ENCODE results near the gene ELMOD3.
"Not testable (repeated sequence)": the region's sequence is repeated elsewhere in the genome, so short reads cannot be mapped to it uniquely, and the experiment has no call there.

The ELMOD3 gene

DNA sequence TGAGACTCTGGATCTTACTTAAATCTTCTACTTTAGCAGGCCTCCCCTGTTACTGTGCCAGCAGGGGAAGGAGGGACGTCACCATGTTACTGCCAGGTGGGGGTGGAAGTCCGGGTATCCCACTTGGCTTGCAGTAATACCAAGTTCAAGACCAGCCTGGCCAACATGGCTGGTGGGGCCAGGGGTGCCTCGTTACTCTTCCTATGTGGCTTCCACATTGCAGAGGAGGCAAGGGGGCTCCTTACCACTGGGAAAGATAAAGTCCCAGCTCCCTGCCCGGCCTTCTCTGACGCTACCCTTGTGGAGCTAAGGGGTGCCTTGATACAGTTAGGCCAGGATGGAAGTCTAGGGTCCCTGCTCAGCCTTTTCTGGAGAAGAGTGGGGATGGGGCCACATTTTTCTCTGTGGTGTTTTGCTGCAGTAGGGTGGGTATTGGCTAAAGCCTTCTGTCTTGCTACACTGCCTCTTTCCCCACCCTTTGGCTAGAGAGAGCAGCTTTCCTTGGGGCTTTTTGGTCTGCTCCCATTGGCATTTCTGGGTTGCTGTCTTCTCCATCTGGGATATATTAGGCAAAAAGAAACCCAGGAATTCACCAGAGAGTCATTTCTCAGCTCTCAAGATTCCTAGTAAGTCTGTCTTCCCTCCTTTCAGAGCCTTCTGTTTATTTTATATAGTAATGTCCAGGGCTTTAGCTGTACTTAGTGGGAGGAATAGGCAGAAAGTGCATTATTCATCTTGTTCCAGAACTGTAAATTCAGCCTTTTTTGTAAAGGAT, 21.9 kb downstream of the ELMOD3 start:
- no peak for DNase-seq (ENCODE audit: low spot score)

DNA sequence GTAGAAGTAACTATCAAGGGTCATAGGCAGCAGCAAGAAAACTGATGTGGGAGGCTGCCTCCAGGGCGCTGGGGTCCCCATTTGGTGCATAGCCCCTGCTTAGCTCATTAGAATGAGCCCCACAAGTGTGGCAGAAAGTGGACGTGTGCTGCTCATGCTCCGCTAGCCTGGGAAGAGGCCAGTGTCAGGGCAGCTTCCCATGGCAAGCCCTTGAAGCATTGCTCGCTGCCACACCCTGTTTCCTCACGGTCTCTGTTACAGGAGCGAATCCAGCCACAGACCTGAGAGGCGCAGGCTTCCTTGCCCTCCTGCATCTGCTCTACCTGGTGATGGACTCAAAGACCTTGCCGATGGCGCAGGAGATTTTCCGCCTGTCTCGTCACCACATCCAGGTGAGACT, 22.5 kb downstream of the ELMOD3 start:
- no peak for DNase-seq (ENCODE audit: low spot score)

DNA sequence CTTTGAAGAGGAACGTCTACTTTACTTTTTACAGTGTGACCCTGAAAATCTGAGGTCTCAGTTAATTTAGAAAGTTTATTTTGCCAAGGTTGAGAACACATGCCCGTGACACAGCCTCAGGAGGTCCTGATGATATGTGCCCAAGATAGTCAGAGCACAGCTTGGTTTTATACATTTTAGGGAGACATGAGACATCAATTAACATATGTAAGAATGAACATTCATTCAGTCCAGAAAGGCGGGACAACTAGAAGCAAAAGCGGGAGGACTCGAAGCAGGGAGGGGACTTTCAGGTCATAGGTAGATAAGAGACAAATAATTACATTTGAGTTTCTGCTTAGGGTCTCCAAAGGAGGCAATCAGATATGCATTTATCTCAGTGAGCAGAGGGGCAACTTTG, 23.7 kb downstream of the ELMOD3 start:
- DNase-seq (ENCODE audit: low spot score) = no peak

DNA sequence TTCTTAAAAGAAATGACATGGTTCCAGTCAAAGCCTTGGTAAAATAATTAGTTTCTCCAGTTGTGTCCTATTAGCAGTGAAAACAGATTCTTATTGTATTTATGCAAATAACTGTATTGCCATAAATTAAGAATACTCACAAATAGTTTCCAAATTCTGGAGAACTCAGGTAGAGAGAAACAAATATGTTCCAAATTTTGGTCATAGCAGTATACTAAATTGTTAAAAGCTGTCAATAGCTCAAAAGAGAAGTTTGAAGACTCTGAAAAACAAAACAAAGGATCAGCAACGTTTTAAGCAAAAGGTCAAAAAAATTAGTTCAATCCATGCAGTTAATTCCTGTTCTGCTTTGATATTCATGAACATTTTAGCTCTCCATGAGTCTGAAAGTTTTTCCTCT, 25.5 kb downstream of the ELMOD3 start:
- no peak for DNase-seq (ENCODE audit: low spot score)

DNA sequence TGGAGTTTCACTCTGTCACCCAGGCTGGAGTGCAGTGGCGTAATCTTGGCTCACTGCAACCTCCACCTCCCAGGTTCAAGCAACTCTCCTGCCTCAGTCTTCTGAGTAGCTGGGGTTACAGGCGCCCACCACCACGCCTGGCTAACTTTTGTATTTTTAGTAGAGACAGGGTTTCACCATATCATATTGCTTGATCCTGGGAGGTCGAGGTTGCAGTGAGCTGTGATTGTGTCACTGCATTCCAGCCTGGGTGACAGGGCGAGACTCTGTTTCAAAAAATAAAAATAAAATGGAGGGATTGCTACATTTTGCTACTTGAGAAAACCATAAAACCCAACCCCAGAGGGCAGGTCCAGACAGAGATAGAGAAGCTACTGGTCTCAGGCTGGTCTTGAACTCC, 28.6 kb downstream of the ELMOD3 start:
- DNase-seq (ENCODE audit: low spot score) = not testable (repeated sequence)

DNA sequence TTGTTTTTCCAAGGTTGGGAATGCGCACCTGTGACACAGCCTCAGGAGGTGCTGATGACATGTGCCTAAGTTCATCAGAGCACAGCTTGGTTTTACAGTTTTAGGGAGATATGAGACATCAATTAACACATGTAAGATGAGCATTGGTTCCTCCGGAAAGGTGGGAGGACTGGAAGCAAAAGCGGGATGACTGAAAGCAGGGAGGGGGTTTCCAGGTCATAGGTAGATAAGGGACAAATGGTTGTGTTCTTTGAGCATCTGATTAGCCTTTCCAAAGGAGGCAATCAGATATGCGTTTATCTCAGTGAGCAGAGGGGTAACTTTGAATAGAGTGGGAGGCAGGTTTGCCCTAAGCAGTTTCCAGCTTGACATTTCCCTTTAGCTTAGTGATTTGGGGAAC, 29.3 kb downstream of the ELMOD3 start:
- no peak for DNase-seq (ENCODE audit: low spot score)

DNA sequence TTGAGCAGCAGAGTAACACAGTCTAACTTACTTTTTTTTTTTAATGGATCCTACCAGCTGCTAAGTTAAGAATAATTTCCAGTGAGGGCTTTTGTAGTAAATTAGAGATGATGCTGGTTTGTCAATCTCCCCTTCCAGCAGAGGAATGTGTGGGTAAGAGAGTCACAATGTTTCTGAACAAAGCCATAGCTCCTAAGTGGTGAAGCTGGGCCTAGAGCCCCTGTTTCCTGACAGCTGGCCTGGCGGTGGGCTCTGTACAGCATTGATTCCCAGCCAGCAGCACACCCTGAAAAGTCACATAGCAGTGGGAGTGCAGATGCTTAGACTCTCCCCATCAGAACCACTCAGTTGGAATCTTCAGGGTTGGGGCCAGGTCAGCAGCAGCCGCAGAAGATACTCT, 31.2 kb downstream of the ELMOD3 start:
- DNase-seq (ENCODE audit: low spot score) = no peak

DNA sequence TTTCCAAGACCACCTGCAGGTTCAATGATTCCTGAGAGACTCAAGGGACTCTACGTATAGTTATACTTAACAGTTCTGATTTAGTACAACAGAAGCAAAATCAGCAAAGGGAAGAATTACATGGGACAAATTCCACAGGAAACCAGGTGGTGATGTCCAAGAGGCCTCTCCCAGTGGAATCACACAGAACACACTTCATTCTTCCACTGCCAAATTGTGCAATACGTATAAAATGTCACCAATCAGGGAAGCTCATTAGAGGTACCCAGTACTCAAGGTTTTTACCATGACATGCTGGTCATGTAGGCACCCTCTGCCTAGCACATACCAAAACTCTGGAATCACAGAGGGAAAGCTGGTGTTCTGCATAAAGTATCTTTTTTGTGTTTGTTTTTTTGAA, 33.2 kb downstream of the ELMOD3 start:
- DNase-seq (ENCODE audit: low spot score) = no peak

DNA sequence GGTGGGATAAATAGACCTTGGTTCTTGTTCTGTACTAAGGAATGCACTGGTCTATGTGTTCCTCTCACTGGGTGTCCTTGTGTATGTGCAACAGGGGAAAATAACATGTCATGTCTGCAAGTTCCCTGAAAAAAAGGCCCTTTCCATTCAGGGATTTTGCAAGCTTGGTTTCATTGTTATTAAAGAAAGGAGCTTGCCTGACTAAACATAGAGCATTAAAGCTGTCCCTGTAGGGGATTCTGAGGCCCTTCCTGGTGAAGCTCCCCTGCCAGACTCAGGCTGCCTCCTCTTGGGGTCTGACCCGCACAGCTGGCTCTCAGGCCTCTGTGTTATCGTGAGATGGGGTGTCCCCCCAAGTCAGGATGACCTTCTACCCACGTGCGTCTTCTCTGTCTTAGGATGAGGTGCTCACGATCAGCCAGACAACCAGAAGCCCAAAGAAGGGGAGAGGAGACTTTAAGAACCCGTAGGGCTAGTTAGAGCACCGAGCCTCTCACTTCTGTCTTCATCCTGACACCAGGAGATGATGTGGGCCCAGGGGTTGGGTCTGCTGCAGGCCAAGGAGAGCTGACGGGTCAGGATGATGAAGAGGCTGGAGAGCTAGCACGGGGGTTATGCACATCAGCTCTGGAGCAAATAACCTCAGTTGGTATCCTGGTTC, 34.4 kb downstream of the ELMOD3 start:
- DNase-seq (ENCODE audit: low spot score) = no peak

DNA sequence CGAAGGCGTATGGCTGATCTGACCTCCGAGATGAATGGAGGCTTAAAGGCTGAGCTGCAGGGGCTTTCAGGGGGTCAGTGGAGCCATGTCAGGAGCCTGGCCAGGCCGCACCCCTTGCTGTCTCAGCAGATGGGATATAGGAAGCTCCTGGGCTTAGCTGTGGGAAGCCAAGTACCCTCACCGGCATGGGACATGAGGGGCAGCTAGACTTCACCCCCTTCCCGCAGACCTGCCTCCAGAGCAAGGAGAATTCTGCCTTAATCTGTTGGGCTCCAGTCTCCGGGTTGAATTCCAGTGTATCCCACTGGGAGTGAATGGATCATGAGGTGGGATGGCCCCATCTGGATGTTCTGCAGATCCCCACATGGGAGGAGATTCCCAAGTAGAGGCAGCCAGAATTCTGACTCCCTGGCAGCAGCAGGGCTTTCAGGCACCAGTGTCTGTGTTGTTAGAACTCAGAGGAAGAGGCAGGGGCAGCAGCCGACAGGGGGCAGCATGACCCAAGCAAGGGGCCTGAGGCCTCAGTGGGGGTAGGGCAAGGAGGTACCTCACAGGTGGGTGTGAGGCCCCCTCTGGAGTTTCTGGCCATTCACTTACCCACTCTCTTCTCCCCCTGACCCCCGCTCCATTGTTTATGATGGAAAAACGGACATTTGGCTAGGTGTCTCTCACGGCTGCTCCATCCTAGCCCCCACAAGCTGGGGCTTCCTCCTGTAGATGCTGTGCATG, 36.5 kb downstream of the ELMOD3 start:
- peak; percentile 24 for DNase-seq (ENCODE audit: low spot score)

DNA sequence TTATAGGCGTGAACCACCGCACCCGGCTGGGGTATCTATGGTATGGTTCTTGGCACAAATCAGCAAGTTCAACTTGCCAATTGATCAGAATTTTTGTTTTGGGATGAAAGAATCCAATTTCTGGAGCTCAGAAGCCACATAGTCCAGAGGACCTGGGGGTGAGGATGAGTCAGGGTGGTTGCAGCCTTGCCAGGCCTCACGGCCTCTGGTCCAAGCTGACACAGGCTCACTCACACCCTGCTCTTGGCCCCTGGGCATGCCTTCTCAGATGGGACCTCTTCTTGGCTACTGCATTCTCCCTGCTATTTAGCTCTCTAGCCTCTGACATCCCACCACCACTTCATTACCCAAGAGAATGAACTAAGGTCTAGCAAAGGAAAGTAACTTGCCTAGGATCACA, 39.3 kb downstream of the ELMOD3 start:
- DNase-seq (ENCODE audit: low spot score) = no peak

DNA sequence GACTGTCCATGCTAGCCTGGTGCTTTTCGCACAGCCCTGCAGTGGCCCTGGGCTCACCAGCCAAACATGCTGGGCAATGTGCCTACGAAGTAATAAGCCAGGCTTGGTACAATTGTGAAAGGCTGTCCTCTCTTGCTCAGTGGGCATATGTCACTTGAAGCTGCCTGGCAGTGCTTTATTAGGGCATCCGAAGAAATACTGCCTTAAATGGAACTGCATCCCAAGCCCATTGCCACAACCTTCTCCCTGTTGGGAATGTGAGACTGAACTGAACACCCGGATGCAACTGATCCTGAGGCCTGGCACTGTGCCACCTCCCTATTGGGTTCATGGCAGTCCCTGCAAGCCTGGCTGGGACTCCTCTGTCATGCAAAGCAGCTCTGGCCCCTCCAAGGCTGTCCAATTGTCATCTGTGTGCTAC, 39.7 kb downstream of the ELMOD3 start:
- DNase-seq (ENCODE audit: low spot score) = no peak

DNA sequence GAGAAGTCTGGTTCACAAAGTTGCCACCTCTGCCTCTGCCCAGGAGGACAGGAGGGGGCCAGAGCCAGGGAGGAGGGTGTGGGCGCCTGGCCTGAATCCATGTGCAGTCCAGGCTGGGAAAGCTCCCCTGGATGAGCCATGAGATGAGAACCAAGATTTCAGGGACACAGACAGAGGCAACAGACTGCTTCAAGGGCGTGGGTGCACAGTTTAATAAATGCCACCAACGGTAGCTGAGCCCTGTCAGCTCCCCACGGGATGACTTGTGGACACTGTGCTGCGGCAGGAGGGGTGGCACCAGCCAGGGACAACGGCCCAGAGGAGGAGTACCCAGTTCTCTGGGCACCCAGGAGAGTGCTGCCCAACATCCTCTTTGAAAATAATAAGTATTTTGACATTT, 40.4 kb downstream of the ELMOD3 start:
- DNase-seq (ENCODE audit: low spot score) = no peak

DNA sequence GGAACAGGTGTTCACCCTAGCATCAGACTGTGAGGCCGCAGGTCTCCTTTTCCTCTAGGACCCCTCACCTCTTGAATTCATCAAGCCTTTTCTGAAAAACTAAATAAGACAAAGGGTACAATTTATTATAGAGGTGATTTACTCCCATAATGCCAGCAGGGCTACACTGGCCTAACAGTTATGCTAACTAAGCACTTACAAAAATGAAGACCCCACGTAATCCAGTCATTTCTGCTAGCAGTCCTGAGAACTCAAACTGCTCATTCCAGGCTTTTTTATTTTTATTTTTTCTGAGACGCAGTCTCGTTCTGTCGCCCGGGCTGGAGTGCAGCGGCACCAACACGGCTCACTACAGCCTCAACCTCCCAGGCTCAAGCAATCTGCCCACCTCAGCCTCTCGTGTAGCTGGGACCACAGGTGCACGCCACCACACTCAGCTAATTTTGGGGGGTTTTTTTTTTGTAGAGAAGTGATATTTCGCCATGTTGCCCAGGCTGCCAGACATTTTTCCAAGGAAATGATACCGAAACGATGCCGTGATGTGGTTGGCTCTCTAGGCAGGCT, 41.4 kb downstream of the ELMOD3 start:
- DNase-seq (ENCODE audit: low spot score) = no peak

DNA sequence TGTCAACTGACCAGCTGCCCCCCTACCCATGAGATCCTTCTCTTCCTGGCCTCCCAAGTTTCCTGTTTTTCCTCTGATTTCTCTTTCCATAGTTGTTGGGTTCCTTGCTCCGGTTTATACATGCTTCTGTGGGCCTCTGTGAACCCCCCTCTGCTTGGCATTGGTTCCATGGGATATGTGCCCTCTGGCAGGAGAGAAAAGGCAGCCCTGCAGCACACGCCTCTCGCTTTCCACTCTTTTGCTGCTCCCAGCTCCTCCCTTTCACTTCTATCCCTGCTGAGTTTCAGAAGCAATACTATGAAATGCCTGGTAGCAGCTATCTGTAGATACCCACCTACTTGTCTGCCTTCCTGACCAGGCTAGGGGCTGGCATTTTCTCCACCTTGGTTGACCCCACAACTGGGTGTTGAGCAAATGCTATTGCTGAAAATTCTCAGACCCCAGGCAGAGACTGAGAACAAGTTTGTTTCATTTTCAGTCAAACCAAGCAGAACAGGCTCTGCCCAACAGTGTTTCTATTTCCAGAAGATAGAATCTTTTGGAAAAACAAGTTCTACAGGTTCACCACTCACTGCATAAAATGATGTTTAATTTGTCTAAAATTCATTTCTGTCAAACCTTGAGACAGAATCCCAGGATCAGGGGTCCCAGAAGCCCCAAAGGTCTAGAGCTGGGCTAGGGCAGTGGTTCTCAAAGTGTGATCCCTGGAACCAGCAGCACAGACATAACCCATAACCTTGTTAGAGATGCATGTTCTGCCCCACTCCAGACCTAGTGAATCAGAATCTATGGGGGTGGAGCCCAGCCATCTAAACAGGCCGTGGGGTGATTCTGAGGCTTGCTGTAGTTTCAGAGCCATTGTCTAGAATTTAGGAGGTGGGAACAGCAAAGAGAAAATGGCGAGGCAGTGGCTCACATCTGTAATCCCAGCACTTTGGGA, 42.2 kb downstream of the ELMOD3 start:
- no peak for DNase-seq (ENCODE audit: low spot score)

DNA sequence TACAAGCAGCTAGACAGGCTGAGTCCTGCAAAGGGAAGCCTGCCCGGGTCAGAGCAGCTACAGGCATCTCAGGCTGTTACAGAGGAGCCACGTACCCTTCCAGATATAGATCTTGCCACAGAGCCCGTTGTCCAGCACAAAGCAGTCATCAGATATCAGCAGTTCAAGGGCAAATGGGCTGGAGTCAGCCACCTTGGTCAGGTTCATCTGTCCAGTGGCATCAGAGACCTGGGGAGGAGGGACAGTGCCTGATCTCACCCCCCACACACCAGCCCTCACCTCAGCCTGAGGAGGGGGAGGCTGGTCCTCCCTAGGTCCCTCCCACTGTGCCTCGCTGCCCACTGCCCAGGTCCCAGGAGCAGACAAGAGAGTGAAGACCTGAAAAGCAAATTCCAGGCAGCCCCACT, 43.4 kb downstream of the ELMOD3 start:
- DNase-seq (ENCODE audit: low spot score) = no peak

DNA sequence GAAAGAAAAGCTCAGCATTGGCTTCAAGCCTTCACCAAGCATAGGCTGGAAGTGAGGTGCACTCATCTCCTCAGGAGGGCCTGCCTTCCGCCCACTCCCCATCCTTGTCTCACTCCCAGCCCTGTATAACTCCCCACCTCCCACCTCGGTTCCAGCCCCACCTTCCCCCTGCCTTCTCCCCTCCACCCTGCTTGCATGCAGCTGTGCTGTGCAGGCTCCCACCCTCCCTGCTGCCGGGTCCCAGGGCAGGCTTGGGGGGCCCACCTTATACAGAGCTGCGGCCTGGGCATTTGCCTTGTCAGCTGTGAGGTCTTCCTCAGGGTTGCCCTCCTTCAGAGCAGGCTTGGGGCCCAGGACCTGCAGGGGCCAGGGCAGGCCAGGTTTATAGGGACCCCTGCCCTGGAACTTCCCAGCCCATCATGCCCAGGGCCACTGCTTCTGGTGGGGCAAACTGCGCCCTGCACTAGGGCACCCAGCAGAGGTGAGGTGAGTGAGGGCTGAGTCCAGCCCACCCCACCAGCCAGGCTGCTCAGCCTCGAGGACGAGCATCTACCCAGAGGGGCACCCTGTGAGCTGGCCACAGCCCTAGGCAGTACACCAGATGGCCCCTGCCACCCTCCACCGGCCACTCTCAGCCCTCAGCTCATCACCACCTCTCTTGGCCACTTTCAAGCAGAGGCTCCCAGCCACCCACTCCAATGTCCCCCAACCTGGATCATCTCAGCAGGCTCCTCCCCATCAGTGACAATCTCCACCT, 44.0 kb downstream of the ELMOD3 start:
- no peak for DNase-seq (ENCODE audit: low spot score)

DNA sequence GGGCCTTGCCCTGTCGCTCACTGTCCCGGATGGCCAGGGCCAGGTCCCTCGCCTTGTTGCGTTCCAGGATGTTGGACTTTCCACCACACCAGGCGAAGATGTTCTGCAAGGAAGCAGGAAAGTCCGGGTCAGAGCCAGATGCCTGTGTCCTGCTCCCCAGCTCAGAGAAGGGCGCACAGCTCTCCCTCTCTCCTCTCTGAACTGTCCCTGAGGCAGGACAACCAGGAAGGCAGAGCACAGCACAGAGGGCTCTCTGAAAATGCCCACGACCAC, 44.5 kb downstream of the ELMOD3 start:
- DNase-seq (ENCODE audit: low spot score) = no peak

DNA sequence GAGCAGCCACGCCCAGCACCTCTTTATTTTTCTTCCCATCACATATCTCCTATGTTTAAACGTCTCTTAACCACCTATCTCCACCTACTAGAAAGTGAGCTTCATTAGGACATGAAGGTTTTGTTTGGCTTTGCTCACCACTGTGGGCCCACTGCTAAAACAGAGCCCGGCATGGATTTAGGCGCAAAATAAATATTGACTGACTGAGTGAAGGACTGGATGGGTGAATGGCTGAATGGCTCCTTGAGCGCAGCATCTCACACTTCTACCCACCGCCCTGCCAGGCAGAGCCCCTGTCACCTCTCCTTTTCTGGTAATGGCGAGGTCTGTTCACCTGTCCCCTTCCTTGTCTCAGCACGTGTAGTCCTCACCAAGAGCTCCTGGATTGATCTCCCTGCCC, 45.5 kb downstream of the ELMOD3 start:
- DNase-seq (ENCODE audit: low spot score) = no peak

DNA sequence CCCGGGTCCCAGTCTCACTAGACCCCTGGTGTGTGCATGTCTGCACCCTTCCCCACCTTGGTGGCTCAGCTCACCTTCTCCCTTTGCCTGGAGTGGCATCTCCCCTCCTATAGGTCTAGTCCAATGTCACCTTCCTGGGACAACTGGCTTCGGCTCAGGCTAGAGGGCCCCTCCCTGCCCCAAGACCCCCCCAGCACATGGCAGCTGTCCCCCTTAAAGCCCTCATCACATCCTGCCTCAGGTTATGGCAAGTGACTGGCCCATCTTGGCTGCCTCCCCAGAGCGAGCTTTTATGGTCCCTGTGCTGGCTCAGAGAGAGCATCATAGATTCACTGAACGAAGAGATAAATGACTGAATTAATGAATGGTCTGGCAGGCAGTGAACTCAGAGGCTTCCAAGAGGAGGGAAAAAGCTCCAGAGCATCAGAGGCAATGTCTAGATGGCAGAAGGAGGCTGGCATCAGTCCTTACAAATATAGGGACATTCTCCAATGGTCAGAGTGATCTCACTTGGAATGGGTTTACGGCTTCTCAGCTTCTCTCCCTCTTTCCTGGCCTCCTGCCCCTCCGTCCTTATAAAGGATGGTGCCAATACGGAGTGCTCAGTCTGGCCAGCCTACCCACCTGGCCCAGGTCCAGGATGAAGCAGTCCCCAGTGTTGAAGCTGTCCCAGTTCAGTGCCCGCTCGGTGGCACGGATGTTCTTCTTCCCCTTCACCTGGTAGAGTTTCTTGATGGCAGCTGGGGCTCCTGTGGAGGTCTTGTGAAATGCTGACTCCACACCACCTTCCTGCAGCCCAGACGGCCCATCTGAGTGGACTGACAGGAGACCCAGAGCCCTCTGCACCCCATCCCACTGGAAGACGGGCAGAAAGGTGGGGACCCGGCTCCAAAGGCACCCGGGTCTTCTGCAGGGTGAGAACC, 46.2 kb downstream of the ELMOD3 start:
- DNase-seq (ENCODE audit: low spot score) = no peak
